PC-9 (cell line): ENCODE results near the gene KLF7. TPM values are rescaled to one million over a fixed set of nuclear protein-coding genes. Genes with fewer than 3 reads are reported as not detected.

Source experiments
- BruUV-seq: library from RNA; stranded (reverse); fragments of 400-500 nt; replicated peaks from 2 replicates; lab custom pipeline; 2021; lab: Mats Ljungman, UMichigan
- CTCF ChIA-PET: fragments of 300-600 bp; sonication (Branson Sonifier 250); formaldehyde crosslinking; loops from one replicate; lab custom pipeline; 2022; ENCODE audit warnings: antibody characterized with exemption; lab: Charles Lee
- POLR2A ChIA-PET: fragments of 300-600 bp; sonication (Branson Sonifier 250); formaldehyde crosslinking; loops from one replicate; lab custom pipeline; 2022; ENCODE audit warnings: antibody characterized with exemption; ENCODE audit not compliant: unreplicated experiment; lab: Charles Lee
- DNase-seq, 2 experiments: peaks; one replicate each; pipeline versions ENCODE4 v3.0.0 to v3.0.0-alpha.2; 2015 to 2022; ENCODE audit warnings: mixed read lengths in 1 of 2
- H2AFZ ChIP-seq: fragments of 200-600 bp; sonication (generic); 2 replicates; pipeline ENCODE4 v1.8.1; 2017; ENCODE audit warnings: antibody characterized with exemption
- H3F3A ChIP-seq: fragments of 200-600 bp; sonication (generic); 2 replicates; pipeline ENCODE4 v1.8.1; 2017; ENCODE audit warnings: antibody characterized with exemption, mild to moderate bottlenecking, low read depth; ENCODE audit not compliant: insufficient read depth
- H3K27ac ChIP-seq: fragments of 200-600 bp; sonication (generic); 2 replicates; pipeline ENCODE4 v1.6.1; 2016; ENCODE audit warnings: mixed run types
- H3K27me3 ChIP-seq: fragments of 200-600 bp; sonication (generic); 2 replicates; pipeline ENCODE4 v1.6.1; 2016; ENCODE audit warnings: low read depth, mixed run types; ENCODE audit not compliant: insufficient read depth
- H3K36me3 ChIP-seq: fragments of 200-600 bp; sonication (generic); 2 replicates; pipeline ENCODE4 v1.6.1; 2016; ENCODE audit warnings: low read depth, mixed run types
- H3K4me1 ChIP-seq: fragments of 200-600 bp; sonication (generic); replicated peaks from 2 replicates; pipeline ENCODE4 v1.6.1; 2016; ENCODE audit warnings: mixed run types; ENCODE audit not compliant: insufficient read depth
- H3K4me2 ChIP-seq: fragments of 200-600 bp; sonication (generic); 2 replicates; pipeline ENCODE4 v1.6.1; 2017; ENCODE audit warnings: mixed run types
- H3K4me3 ChIP-seq: fragments of 200-600 bp; sonication (generic); 2 replicates; pipeline ENCODE4 v1.6.1; 2016; ENCODE audit warnings: mixed run types
- H3K79me2 ChIP-seq: fragments of 200-600 bp; sonication (generic); 2 replicates; pipeline ENCODE4 v1.6.1; 2017; ENCODE audit warnings: low read depth, mixed run types
- H3K9me2 ChIP-seq: fragments of 200-600 bp; sonication (generic); 2 replicates; pipeline ENCODE4 v1.8.1; 2017; ENCODE audit warnings: mild to moderate bottlenecking; ENCODE audit not compliant: insufficient read depth
- H3K9me3 ChIP-seq: fragments of 200-600 bp; sonication (generic); 2 replicates; pipeline ENCODE4 v1.8.1; 2016; ENCODE audit warnings: low read depth; ENCODE audit not compliant: insufficient read depth
- H4K20me1 ChIP-seq: fragments of 200-600 bp; sonication (generic); 2 replicates; pipeline ENCODE4 v1.8.1; 2017; ENCODE audit not compliant: insufficient read depth
- EZH2 ChIP-seq: fragments of 200-600 bp; sonication (generic); IDR thresholded peaks from 2 replicates; pipeline ENCODE4 v1.8.0; 2017; ENCODE audit warnings: antibody characterized with exemption, low read depth
- intact Hi-C: fragments of 100-400 bp; cut with micrococcal nuclease; formaldehyde crosslinking; loops from one replicate; pipeline ENCODE4 v1.10.0; 2022; ENCODE audit not compliant: unreplicated experiment
- total RNA-seq: library from RNA; stranded (reverse); gene quantifications from 2 replicates; pipeline ENCODE4 v1.2.3, GENCODE V29; 2021
- TF ChIP-seq, protein P1 (sequence below): fragments of 200-600 bp; sonication (generic); conservative IDR thresholded peaks from 2 replicates; pipeline ENCODE4 v1.6.1; 2017; ENCODE audit warnings: mixed run types, antibody characterized with exemption, mild to moderate bottlenecking, moderate library complexity

The KLF7 gene
- total RNA-seq, 1 experiment from 2014 or later = 20.0 TPM

DNA sequence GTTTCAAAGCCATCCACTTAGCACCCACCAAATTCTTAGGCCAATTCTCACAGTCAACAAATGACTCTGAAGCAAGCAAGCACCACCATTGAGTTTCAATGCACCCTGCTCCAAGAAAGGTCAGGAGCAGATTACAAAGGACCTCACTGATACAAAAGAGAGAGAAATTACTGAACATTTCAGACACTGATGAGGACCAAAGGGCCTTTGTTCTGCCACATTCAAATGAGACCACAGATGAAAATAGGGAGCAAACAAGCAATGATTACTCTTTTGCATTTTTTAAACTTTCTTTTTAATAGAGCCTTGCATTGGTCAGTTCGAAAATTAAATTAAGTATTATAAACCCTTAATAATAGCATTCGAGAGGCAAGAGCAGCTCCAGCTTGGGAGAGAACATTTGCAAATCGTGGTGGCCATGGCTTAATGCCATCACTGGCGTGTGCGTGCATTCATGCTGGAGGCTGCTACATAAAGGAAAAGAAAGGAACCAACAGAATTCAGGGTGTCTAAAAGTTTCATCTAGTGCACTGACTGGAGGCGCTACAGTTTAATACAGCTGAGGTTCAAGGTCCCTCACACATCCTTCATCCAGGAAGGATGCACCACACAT, 87.5 kb downstream of the KLF7 start:
- no peak overlapping the region for H3K4me2 ChIP-seq
- CTCF ChIA-PET = no interaction called here
- intact Hi-C loops = no loop called here
- no peaks in the 10 kb centered on the region for H3K27me3 ChIP-seq
- H3K36me3 ChIP-seq = no peaks in the 10 kb centered on the region
- H3K79me2 ChIP-seq = no peaks in the 10 kb centered on the region
- H3K4me1 ChIP-seq = no peaks in the 10 kb centered on the region
- no peaks in the 10 kb centered on the region for H3K9me3 ChIP-seq
- DNase-seq = no peak
- no peaks in the 10 kb centered on the region for H3K9me2 ChIP-seq
- BruUV-seq = no TSS peak
- no peak overlapping the region for H3K27ac ChIP-seq
- H4K20me1 ChIP-seq = no peaks in the 10 kb centered on the region
- no peak overlapping the region for H3K4me3 ChIP-seq
- POLR2A ChIA-PET = no interaction called here
- H3F3A ChIP-seq = no peaks in the 10 kb centered on the region
- no peak for TF ChIP-seq EZH2
- TF ChIP-seq, protein P1, sequence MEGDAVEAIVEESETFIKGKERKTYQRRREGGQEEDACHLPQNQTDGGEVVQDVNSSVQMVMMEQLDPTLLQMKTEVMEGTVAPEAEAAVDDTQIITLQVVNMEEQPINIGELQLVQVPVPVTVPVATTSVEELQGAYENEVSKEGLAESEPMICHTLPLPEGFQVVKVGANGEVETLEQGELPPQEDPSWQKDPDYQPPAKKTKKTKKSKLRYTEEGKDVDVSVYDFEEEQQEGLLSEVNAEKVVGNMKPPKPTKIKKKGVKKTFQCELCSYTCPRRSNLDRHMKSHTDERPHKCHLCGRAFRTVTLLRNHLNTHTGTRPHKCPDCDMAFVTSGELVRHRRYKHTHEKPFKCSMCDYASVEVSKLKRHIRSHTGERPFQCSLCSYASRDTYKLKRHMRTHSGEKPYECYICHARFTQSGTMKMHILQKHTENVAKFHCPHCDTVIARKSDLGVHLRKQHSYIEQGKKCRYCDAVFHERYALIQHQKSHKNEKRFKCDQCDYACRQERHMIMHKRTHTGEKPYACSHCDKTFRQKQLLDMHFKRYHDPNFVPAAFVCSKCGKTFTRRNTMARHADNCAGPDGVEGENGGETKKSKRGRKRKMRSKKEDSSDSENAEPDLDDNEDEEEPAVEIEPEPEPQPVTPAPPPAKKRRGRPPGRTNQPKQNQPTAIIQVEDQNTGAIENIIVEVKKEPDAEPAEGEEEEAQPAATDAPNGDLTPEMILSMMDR = no peak
- H2AFZ ChIP-seq = no peak overlapping the region

GRCh38 chr2:207077266-207077665, 88.5 kb downstream of the KLF7 start:
- no peaks in the 10 kb centered on the region for H3F3A ChIP-seq
- no peak overlapping the region for H3K27ac ChIP-seq
- no peaks in the 10 kb centered on the region for H3K27me3 ChIP-seq
- no peaks in the 10 kb centered on the region for H4K20me1 ChIP-seq
- H3K9me3 ChIP-seq = no peaks in the 10 kb centered on the region
- no peak overlapping the region for H2AFZ ChIP-seq
- H3K79me2 ChIP-seq = no peaks in the 10 kb centered on the region
- no TSS peak for BruUV-seq
- H3K4me1 ChIP-seq = no peaks in the 10 kb centered on the region
- no peak overlapping the region for H3K4me2 ChIP-seq
- DNase-seq = no peak
- H3K9me2 ChIP-seq = no peaks in the 10 kb centered on the region
- ChIA-PET POLR2A (no interaction called here), CTCF (interaction anchor here (0.6 kb wide), 1 partner anchor 167 kb away, joined by 13 read pairs; no protein-coding TSS in a partner anchor)
- TF ChIP-seq EZH2 = no peak
- TF ChIP-seq, protein P1 = no peak
- intact Hi-C loops = no loop called here
- no peaks in the 10 kb centered on the region for H3K36me3 ChIP-seq
- no peak overlapping the region for H3K4me3 ChIP-seq

GRCh38 chr2:207075456-207075855, 90.3 kb downstream of the KLF7 start:
- Histone ChIP-seq H3K4me3 (no peak overlapping the region), H3K79me2 (no peaks in the 10 kb centered on the region), H3F3A (no peaks in the 10 kb centered on the region), H2AFZ (no peak overlapping the region), H3K9me2 (no peaks in the 10 kb centered on the region), H3K36me3 (no peaks in the 10 kb centered on the region), H3K27me3 (no peaks in the 10 kb centered on the region), H3K4me1 (no peaks in the 10 kb centered on the region), H3K4me2 (no peak overlapping the region), H3K27ac (no peak overlapping the region), H4K20me1 (no peaks in the 10 kb centered on the region), H3K9me3 (no peaks in the 10 kb centered on the region)
- ChIA-PET POLR2A (no interaction called here), CTCF (no interaction called here)
- no peak for DNase-seq
- no peak for TF ChIP-seq EZH2
- TF ChIP-seq, protein P1 = no peak
- BruUV-seq = no TSS peak
- intact Hi-C loops = no loop called here
